ENCODE results near the gene TSPAN9. TPM values are rescaled to one million over a fixed set of nuclear protein-coding genes. Genes with fewer than 3 reads are reported as not detected.

The TSPAN9 gene
- total and polyA plus RNA-seq, 10 of the 15 experiments (the other 5 are each of a cell fraction or from before 2014, with no cell fraction given), result 0.03 to 1.0 (median 0.12) TPM; not detected in 5

DNA sequence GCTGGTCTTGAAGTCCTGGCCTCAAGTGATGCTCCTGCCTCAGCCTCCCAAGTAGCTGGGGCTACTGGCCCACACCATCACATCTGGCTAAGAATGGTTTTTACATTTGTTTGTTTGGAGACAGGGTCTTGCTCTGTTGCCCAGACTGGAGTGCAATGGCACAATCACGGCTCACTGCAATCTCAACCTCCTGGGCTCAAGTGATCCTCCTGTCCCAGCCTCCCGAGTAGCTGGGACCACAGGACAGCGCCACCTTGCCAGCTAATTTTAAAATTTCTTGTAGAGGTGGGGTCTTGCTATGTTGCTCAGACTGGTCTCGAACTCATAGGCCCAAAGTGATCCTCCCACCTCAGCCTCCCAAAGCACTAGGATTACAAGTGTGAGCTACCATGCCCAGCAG, 28.6 kb upstream of the TSPAN9 start (continued):
- TF ChIP-seq, protein P1, sequence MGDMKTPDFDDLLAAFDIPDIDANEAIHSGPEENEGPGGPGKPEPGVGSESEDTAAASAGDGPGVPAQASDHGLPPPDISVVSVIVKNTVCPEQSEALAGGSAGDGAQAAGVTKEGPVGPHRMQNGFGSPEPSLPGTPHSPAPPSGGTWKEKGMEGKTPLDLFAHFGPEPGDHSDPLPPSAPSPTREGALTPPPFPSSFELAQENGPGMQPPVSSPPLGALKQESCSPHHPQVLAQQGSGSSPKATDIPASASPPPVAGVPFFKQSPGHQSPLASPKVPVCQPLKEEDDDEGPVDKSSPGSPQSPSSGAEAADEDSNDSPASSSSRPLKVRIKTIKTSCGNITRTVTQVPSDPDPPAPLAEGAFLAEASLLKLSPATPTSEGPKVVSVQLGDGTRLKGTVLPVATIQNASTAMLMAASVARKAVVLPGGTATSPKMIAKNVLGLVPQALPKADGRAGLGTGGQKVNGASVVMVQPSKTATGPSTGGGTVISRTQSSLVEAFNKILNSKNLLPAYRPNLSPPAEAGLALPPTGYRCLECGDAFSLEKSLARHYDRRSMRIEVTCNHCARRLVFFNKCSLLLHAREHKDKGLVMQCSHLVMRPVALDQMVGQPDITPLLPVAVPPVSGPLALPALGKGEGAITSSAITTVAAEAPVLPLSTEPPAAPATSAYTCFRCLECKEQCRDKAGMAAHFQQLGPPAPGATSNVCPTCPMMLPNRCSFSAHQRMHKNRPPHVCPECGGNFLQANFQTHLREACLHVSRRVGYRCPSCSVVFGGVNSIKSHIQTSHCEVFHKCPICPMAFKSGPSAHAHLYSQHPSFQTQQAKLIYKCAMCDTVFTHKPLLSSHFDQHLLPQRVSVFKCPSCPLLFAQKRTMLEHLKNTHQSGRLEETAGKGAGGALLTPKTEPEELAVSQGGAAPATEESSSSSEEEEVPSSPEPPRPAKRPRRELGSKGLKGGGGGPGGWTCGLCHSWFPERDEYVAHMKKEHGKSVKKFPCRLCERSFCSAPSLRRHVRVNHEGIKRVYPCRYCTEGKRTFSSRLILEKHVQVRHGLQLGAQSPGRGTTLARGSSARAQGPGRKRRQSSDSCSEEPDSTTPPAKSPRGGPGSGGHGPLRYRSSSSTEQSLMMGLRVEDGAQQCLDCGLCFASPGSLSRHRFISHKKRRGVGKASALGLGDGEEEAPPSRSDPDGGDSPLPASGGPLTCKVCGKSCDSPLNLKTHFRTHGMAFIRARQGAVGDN (IDR thresholded peaks at IDR 0.05), result no peak
- TF ChIP-seq CHD1 (IDR thresholded peaks at IDR 0.05; ENCODE audit: low read depth, low read length) (no peak), EZH2 (IDR thresholded peaks at IDR 0.05; ENCODE audit: borderline replicate concordance, control insufficient read depth, low read depth, low read length) (no peak)
- TF ChIP-seq, protein P2, sequence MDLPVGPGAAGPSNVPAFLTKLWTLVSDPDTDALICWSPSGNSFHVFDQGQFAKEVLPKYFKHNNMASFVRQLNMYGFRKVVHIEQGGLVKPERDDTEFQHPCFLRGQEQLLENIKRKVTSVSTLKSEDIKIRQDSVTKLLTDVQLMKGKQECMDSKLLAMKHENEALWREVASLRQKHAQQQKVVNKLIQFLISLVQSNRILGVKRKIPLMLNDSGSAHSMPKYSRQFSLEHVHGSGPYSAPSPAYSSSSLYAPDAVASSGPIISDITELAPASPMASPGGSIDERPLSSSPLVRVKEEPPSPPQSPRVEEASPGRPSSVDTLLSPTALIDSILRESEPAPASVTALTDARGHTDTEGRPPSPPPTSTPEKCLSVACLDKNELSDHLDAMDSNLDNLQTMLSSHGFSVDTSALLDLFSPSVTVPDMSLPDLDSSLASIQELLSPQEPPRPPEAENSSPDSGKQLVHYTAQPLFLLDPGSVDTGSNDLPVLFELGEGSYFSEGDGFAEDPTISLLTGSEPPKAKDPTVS (IDR thresholded peaks at IDR 0.05; ENCODE audit: low read depth, low read length), result no peak

DNA sequence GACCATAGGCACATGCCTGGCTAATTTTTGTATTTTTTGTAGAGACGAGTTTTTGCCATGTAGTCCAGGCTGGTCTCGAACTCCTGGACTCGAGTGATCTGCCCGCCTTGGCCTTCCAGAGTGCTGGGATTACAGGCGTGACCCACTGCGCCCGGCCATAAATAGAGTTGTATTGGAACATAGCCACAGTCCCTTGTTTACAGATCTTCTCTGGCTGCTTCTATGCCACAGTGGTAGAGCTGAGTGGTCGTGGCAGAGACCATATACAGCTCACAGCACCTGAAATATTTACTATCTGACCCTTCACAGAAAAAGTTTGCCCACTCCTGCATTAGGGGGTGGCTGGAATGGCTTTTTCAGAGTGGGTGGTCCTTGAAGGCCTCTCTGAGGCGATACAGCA, 28.0 kb upstream of the TSPAN9 start:
- no TSS peak for BruUV-seq (replicated peaks)
- SMC1A ChIA-PET (ENCODE audit: uncharacterized antibody, unreplicated experiment), result no interaction called here
- H3K27ac ChIP-seq (ENCODE audit: control insufficient read depth, insufficient read depth), result no peak overlapping the region
- no peak overlapping the region for H2AFZ ChIP-seq (ENCODE audit: control insufficient read depth, low read depth, low read length)
- FAIRE-seq (no peak), DNase-seq (ENCODE audit: low read depth, low spot score) (no peak), ATAC-seq (no peak; the same call in 1 of the 3 replicates)
- no peaks in the 10 kb centered on the region for H3K4me1 ChIP-seq (ENCODE audit: control insufficient read depth, insufficient read depth, low read length)
- no peaks in the 10 kb centered on the region for H3K36me3 ChIP-seq (ENCODE audit: control insufficient read depth in 2 of 2, insufficient read depth in 2 of 2, low read length in 1 of 2)
- H3K27me3 ChIP-seq (replicated peaks in 1 of 2; ENCODE audit: control insufficient read depth in 2 of 2, insufficient read depth in 2 of 2, low read length in 1 of 2), result peaks cover 0 to 2% of the 10 kb centered on the region in 2 experiments; a peak in 1 of 4 replicates
- TF ChIP-seq, protein P3, sequence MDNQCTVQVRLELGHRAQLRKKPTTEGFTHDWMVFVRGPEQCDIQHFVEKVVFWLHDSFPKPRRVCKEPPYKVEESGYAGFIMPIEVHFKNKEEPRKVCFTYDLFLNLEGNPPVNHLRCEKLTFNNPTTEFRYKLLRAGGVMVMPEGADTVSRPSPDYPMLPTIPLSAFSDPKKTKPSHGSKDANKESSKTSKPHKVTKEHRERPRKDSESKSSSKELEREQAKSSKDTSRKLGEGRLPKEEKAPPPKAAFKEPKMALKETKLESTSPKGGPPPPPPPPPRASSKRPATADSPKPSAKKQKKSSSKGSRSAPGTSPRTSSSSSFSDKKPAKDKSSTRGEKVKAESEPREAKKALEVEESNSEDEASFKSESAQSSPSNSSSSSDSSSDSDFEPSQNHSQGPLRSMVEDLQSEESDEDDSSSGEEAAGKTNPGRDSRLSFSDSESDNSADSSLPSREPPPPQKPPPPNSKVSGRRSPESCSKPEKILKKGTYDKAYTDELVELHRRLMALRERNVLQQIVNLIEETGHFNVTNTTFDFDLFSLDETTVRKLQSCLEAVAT (IDR thresholded peaks at IDR 0.05), result no peak
- TF ChIP-seq FOXM1 (IDR thresholded peaks at IDR 0.05; ENCODE audit: low read depth, low read length), result no peak
- no peak for TF ChIP-seq TCF3 (IDR thresholded peaks at IDR 0.05; ENCODE audit: borderline replicate concordance, insufficient read depth, low read depth, low read length)
- TF ChIP-seq, protein P4, sequence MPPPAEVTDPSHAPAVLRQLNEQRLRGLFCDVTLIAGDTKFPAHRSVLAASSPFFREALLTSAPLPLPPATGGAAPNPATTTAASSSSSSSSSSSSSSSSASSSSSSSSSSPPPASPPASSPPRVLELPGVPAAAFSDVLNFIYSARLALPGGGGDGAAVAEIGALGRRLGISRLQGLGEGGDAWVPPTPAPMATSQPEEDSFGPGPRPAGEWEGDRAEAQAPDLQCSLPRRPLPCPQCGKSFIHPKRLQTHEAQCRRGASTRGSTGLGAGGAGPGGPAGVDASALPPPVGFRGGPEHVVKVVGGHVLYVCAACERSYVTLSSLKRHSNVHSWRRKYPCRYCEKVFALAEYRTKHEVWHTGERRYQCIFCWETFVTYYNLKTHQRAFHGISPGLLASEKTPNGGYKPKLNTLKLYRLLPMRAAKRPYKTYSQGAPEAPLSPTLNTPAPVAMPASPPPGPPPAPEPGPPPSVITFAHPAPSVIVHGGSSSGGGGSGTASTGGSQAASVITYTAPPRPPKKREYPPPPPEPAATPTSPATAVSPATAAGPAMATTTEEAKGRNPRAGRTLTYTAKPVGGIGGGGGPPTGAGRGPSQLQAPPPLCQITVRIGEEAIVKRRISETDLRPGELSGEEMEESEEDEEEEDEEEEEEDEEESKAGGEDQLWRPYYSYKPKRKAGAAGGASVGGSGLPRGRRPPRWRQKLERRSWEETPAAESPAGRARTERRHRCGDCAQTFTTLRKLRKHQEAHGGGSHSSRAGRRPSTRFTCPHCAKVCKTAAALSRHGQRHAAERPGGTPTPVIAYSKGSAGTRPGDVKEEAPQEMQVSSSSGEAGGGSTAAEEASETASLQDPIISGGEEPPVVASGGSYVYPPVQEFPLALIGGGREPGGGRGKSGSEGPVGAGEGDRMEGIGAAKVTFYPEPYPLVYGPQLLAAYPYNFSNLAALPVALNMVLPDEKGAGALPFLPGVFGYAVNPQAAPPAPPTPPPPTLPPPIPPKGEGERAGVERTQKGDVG (CRISPR knock-in tag; IDR thresholded peaks at IDR 0.05), result no peak
- H4K20me1 ChIP-seq (ENCODE audit: control insufficient read depth, insufficient read depth), result no peaks in the 10 kb centered on the region
- H3K79me2 ChIP-seq (ENCODE audit: control insufficient read depth, insufficient read depth, low read length), result no peaks in the 10 kb centered on the region
- POLR2A ChIA-PET, result no interaction called here
- intact Hi-C loops (cut with micrococcal nuclease; ENCODE audit: unreplicated experiment) (no loop called here), in situ Hi-C loops (cut with MboI) (no loop called here)
- no peak overlapping the region for H3K9ac ChIP-seq (ENCODE audit: control insufficient read depth, insufficient read depth, low read length)
- no peak overlapping the region for H3K4me2 ChIP-seq (ENCODE audit: control insufficient read depth, insufficient read depth)
- CTCF ChIA-PET, result no interaction called here
- H3K4me3 ChIP-seq, result no peak overlapping the region
- H3K9me3 ChIP-seq (replicated peaks; ENCODE audit: control insufficient read depth, insufficient read depth, low read length), result no peaks in the 10 kb centered on the region
- WGBS (ENCODE audit: insufficient coverage, insufficient replicate concordance, low lambda C conversion rate, missing lambda C conversion rate), result 23% methylated on average over 9 of the region's 9 CpGs
- RAD21 ChIA-PET (ENCODE audit: unreplicated experiment), result no interaction called here
